Measurements from ENCODE around the gene C1orf21.

Gene C1orf21

DNA sequence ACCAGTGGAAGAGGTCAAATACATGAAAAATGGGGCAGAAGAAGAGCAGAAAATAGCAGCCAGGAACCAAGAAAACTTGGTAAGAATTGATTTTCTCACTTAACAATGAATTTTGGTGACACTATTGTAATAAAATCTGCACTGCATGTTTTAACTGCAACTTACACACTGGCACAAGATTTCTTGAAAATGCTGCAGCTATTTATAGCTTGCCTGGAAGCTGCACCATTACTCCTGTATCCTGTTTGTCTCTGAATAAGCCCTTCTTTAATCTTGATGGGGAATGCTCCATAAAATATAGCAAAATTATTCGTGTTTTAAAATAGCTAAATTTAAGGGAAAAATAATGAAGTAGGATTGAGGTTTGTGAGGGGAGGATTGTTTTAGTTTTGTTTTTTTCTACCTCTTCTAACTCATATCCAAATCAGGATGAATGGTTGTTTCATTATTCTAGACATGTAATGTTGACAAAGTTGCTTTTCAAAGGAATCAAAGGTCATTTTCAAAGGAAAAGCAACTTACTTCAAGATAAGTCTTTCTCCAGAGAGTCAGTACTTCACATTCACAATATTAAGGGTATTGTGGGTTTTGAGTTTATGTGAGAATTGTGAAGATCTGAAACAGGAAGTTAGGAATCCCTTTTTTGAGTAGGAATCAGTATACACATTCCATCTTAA, 120.9 kb downstream of the C1orf21 start:
- Histone ChIP-seq H3K9ac (no peak overlapping the region), H3K27ac (no peak overlapping the region), H3K9me3 (ENCODE audit: control insufficient read depth, low read length) (no peaks in the 10 kb centered on the region), H3K4me1 (no peaks in the 10 kb centered on the region), H3K79me2 (no peaks in the 10 kb centered on the region), H3K27me3 (ENCODE audit: control insufficient read depth, insufficient read depth, low read length) (no peaks in the 10 kb centered on the region), H2AFZ (no peak overlapping the region), H3K36me3 (ENCODE audit: control insufficient read depth, insufficient read depth, low read length) (no peaks in the 10 kb centered on the region), H3K4me3 (ENCODE audit: low read depth, low read length) (no peak overlapping the region), H3K4me2 (ENCODE audit: low read length) (no peak overlapping the region)
- TF ChIP-seq, protein P1, sequence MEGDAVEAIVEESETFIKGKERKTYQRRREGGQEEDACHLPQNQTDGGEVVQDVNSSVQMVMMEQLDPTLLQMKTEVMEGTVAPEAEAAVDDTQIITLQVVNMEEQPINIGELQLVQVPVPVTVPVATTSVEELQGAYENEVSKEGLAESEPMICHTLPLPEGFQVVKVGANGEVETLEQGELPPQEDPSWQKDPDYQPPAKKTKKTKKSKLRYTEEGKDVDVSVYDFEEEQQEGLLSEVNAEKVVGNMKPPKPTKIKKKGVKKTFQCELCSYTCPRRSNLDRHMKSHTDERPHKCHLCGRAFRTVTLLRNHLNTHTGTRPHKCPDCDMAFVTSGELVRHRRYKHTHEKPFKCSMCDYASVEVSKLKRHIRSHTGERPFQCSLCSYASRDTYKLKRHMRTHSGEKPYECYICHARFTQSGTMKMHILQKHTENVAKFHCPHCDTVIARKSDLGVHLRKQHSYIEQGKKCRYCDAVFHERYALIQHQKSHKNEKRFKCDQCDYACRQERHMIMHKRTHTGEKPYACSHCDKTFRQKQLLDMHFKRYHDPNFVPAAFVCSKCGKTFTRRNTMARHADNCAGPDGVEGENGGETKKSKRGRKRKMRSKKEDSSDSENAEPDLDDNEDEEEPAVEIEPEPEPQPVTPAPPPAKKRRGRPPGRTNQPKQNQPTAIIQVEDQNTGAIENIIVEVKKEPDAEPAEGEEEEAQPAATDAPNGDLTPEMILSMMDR (IDR thresholded peaks at IDR 0.05), result no peak

DNA sequence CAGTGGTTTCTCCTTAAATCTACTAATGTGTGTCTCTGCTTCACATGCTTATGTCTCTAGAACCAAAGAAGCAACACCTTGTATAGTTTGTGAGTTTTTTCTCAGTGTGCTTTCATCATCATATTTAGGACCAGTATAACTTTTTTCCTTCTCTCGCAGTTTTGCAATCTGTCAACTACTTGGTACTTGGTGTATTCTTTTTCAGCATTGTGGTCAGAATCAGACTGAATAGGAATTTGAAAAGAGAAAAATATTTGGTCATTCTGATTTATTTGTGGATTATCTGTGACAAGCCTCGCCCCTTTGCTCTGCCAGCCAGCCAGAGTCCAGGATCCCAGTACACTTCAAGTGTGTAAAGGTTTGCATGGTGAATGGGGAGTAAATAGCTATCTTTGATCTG, 122.3 kb downstream of the C1orf21 start:
- no peak overlapping the region for H3K27ac ChIP-seq
- H3K36me3 ChIP-seq (ENCODE audit: control insufficient read depth, insufficient read depth, low read length), result no peaks in the 10 kb centered on the region
- H3K4me2 ChIP-seq (ENCODE audit: low read length), result no peak overlapping the region
- no peaks in the 10 kb centered on the region for H3K27me3 ChIP-seq (ENCODE audit: control insufficient read depth, insufficient read depth, low read length)
- H3K4me1 ChIP-seq, result no peaks in the 10 kb centered on the region
- H3K4me3 ChIP-seq (ENCODE audit: low read depth, low read length), result no peak overlapping the region
- no peak overlapping the region for H3K9ac ChIP-seq
- TF ChIP-seq, protein P1 (IDR thresholded peaks at IDR 0.05), result no peak
- no peak overlapping the region for H2AFZ ChIP-seq
- H3K79me2 ChIP-seq, result no peaks in the 10 kb centered on the region
- no peaks in the 10 kb centered on the region for H3K9me3 ChIP-seq (ENCODE audit: control insufficient read depth, low read length)

DNA sequence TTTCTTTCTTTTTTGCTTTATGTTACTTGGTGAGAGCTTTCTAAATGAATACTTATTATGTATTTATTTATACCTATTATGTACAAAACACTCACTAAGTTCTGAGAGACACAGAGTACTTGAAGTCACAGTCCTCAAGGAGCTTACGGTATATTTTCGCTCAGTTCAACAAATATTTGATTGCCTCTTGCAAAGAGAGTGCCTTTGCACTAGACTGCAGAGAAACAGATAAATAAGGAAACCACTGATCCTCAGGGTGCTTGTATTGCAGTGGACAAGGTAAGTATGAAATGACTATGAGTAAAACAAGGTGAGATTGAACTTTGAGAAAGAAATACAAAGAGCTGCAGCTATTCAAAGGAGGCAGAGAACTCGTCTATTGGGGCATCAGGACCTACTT, 123.3 kb downstream of the C1orf21 start:
- H3K4me1 ChIP-seq, result no peaks in the 10 kb centered on the region
- H2AFZ ChIP-seq, result no peak overlapping the region
- TF ChIP-seq, protein P1 (IDR thresholded peaks at IDR 0.05), result no peak
- H3K4me2 ChIP-seq (ENCODE audit: low read length), result no peak overlapping the region
- no peaks in the 10 kb centered on the region for H3K27me3 ChIP-seq (ENCODE audit: control insufficient read depth, insufficient read depth, low read length)
- H3K27ac ChIP-seq, result no peak overlapping the region
- H3K4me3 ChIP-seq (ENCODE audit: low read depth, low read length), result no peak overlapping the region
- H3K36me3 ChIP-seq (ENCODE audit: control insufficient read depth, insufficient read depth, low read length), result no peaks in the 10 kb centered on the region
- H3K9ac ChIP-seq, result no peak overlapping the region
- H3K79me2 ChIP-seq, result no peaks in the 10 kb centered on the region
- H3K9me3 ChIP-seq (ENCODE audit: control insufficient read depth, low read length), result no peaks in the 10 kb centered on the region

DNA sequence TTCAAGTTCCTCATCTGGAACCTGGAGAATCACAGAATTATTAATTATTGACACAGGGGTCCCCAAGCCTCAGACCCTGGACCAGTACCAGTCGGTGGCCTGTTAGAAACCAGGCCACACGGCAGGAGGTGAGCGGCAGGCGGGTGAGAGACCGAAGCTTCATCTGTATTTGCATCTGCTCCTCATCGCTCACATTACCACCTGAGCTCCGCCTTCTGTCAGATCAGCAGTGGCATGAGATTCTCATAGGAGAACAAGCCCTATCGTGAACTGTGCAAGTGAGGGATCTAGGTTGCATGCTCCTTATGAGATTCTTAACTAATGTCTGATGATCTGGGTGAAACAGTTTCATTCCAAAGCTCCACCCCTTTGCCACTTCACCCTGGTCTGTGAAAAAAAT, 125.9 kb downstream of the C1orf21 start:
- Histone ChIP-seq H3K27me3 (ENCODE audit: control insufficient read depth, insufficient read depth, low read length) (no peaks in the 10 kb centered on the region), H3K36me3 (ENCODE audit: control insufficient read depth, insufficient read depth, low read length) (no peaks in the 10 kb centered on the region), H3K27ac (no peak overlapping the region), H3K4me2 (ENCODE audit: low read length) (no peak overlapping the region), H3K4me3 (ENCODE audit: low read depth, low read length) (no peak overlapping the region), H3K79me2 (no peaks in the 10 kb centered on the region), H3K4me1 (no peaks in the 10 kb centered on the region), H3K9ac (no peak overlapping the region), H3K9me3 (ENCODE audit: control insufficient read depth, low read length) (no peaks in the 10 kb centered on the region), H2AFZ (no peak overlapping the region)
- TF ChIP-seq, protein P1 (IDR thresholded peaks at IDR 0.05), result no peak

DNA sequence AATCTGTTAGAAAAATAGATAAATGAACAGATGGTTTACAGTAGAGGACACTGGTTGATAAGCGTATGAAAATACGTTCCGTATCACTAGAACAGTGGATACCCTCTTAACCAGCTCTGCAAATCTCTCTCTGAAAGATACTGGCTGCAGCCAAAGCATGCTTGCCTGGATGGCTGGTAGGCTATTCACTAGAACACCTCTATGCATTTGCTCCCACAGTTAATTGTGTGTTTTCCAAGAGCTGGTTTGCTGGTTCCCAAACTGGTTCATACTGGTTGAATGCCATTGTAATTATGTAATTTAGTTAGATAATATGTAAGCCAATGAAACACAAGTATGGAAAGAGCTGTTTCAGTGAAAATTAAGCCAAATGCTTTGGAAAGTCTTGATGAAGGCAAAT, 126.6 kb downstream of the C1orf21 start:
- no peaks in the 10 kb centered on the region for H3K36me3 ChIP-seq (ENCODE audit: control insufficient read depth, insufficient read depth, low read length)
- no peaks in the 10 kb centered on the region for H3K9me3 ChIP-seq (ENCODE audit: control insufficient read depth, low read length)
- H3K4me2 ChIP-seq (ENCODE audit: low read length), result no peak overlapping the region
- H3K27me3 ChIP-seq (ENCODE audit: control insufficient read depth, insufficient read depth, low read length), result no peaks in the 10 kb centered on the region
- H2AFZ ChIP-seq, result no peak overlapping the region
- H3K27ac ChIP-seq, result no peak overlapping the region
- H3K4me3 ChIP-seq (ENCODE audit: low read depth, low read length), result no peak overlapping the region
- TF ChIP-seq, protein P1 (IDR thresholded peaks at IDR 0.05), result no peak
- H3K4me1 ChIP-seq, result no peaks in the 10 kb centered on the region
- no peak overlapping the region for H3K9ac ChIP-seq
- H3K79me2 ChIP-seq, result no peaks in the 10 kb centered on the region

All from parathyroid adenoma (tissue), 2 donors.